ENCODE measurements around the gene TANGO2.

The TANGO2 gene

GRCh38 chr22:20087319-20088262, 66.7 kb downstream of the TANGO2 start:
- TF ChIP-seq CTCF (IDR thresholded peaks at IDR 0.05; ENCODE audit: low read depth, low read length), result no peak
- no peak for DNase-seq
- H3K9me3 ChIP-seq (ENCODE audit: severe bottlenecking), result no peaks in the 10 kb centered on the region
- no peaks in the 10 kb centered on the region for H3K27me3 ChIP-seq (ENCODE audit: insufficient read depth, low read depth, severe bottlenecking)
- H3K27ac ChIP-seq, result no peak overlapping the region
- H3K36me3 ChIP-seq, result peaks cover 96% of the 10 kb centered on the region
- no peak overlapping the region for H3K4me3 ChIP-seq (ENCODE audit: low read depth, low read length)

GRCh38 chr22:20088263-20088648, 67.3 kb downstream of the TANGO2 start:
- Histone ChIP-seq H3K27ac (no peak overlapping the region), H3K9me3 (ENCODE audit: severe bottlenecking) (no peaks in the 10 kb centered on the region), H3K4me3 (ENCODE audit: low read depth, low read length) (no peak overlapping the region), H3K36me3 (peaks cover 96% of the 10 kb centered on the region), H3K27me3 (ENCODE audit: insufficient read depth, low read depth, severe bottlenecking) (no peaks in the 10 kb centered on the region)
- TF ChIP-seq CTCF (IDR thresholded peaks at IDR 0.05; ENCODE audit: low read depth, low read length), result no peak
- DNase-seq, result no peak

- TF ChIP-seq CTCF (IDR thresholded peaks at IDR 0.05; ENCODE audit: low read depth, low read length), result no peak
- no peaks in the 10 kb centered on the region for H3K27me3 ChIP-seq (ENCODE audit: insufficient read depth, low read depth, severe bottlenecking)
- H3K4me3 ChIP-seq (ENCODE audit: low read depth, low read length), result no peak overlapping the region
- H3K9me3 ChIP-seq (ENCODE audit: severe bottlenecking), result no peaks in the 10 kb centered on the region
- no peak for DNase-seq
- H3K27ac ChIP-seq, result no peak overlapping the region
- H3K36me3 ChIP-seq, result peaks cover 98% of the 10 kb centered on the region
Observed at GRCh38 chr22:20089226-20089976, 68.5 kb downstream of the TANGO2 start.

DNA sequence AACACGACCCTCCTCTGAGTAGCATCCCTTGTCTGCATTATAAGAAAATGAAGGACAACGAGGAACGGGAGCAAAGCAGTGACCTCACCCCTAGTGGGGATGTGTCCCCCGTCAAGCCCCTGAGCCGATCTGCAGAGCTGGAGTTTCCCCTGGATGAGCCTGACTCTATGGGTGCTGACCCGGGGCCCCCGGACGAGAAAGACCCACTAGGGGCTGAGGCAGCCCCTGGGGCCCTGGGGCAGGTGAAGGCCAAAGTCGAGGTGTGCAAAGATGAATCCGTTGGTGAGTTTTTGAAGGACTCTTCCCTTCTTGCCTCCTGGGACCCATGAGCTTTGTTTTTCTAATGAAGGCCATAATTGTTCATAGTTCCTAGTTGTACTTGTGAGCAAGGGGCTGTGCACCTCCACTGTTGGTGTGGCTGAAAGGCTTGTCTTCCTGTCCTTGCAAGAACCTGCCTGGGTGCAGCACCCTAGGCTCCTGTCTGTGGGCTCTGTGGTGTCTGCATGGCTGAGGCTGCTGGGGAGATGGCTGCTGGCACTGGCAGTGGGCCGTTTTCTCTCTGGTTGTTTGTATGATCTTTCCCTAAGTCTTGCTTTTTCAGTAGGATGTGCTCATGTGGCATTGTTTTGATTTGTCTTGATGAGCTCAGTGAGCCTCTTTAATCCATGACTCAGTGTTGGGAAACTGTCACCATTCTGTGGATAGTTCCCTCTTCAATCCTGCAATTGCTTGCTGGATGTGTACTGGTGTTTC, 69.2 kb downstream of the TANGO2 start:
- Histone ChIP-seq H3K27me3 (ENCODE audit: insufficient read depth, low read depth, severe bottlenecking) (no peaks in the 10 kb centered on the region), H3K4me3 (ENCODE audit: low read depth, low read length) (no peak overlapping the region), H3K36me3 (peaks cover 100% of the 10 kb centered on the region), H3K9me3 (ENCODE audit: severe bottlenecking) (no peaks in the 10 kb centered on the region), H3K27ac (no peak overlapping the region)
- no peak for TF ChIP-seq CTCF (IDR thresholded peaks at IDR 0.05; ENCODE audit: low read depth, low read length)
- no peak for DNase-seq

- peaks cover 100% of the 10 kb centered on the region for H3K36me3 ChIP-seq
- H3K9me3 ChIP-seq (ENCODE audit: severe bottlenecking), result no peaks in the 10 kb centered on the region
- no peaks in the 10 kb centered on the region for H3K27me3 ChIP-seq (ENCODE audit: insufficient read depth, low read depth, severe bottlenecking)
- no peak for TF ChIP-seq CTCF (IDR thresholded peaks at IDR 0.05; ENCODE audit: low read depth, low read length)
- H3K27ac ChIP-seq, result no peak overlapping the region
- H3K4me3 ChIP-seq (ENCODE audit: low read depth, low read length), result no peak overlapping the region
- no peak for DNase-seq
Observed at GRCh38 chr22:20090730-20091240, 69.9 kb downstream of the TANGO2 start.
